Measurements from ENCODE around the gene KCND2. TPM values are rescaled to one million over a fixed set of nuclear protein-coding genes. Genes with fewer than 3 reads are reported as not detected.

The KCND2 gene
- total and polyA plus RNA-seq, 2 of the 8 experiments (the other 6 are each of a cell fraction or from before 2014, with no cell fraction given), result 4.6 to 7.7 TPM

DNA sequence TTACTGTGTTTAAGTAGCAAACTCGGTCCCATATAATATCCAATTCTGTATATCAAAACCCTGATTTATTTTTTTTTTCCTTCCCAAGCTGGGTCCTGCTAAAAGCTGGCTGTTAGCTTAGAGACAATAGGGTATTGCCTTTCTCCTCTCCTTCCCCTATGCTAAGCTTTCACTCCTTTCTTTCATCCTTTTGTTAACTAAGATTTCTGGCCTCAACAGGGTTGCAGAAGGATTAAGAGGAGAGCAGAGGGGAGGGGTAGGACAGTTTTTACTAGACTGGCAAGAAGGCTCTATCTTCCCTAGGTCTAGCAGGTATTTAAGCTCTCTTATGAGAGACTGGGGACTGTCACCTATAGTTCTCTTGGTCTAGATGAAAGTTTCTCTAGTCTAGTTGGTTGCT, 229.2 kb downstream of the KCND2 start:
- Histone ChIP-seq H3K18ac (ENCODE audit: extremely low read depth, low read length) (no peak overlapping the region), H3K9ac (replicated peaks in 1 of 4; ENCODE audit: extremely low read depth in 1 of 4, low read depth in 3 of 4, low read length in 3 of 4) (no peak overlapping the region), H3K23me2 (ENCODE audit: low read depth, low read length) (no peaks in the 10 kb centered on the region), H2AK5ac (ENCODE audit: low read depth, low read length) (no peak overlapping the region), H2BK15ac (ENCODE audit: low read length) (no peak overlapping the region), H3K56ac (replicated peaks; ENCODE audit: insufficient read length, low read depth, low read length) (no peak overlapping the region), H2BK20ac (ENCODE audit: low read length) (no peak overlapping the region), H3K4ac (replicated peaks; ENCODE audit: insufficient read length, low read depth, low read length) (no peak overlapping the region), H3K14ac (ENCODE audit: insufficient read length) (no peak overlapping the region), H2BK12ac (ENCODE audit: low read depth, low read length) (0 out of 2 replicates have a peak overlapping the region, but pooled peaks have one; percentile 3), H4K8ac (ENCODE audit: extremely low read depth, insufficient read depth, low read length) (no peak overlapping the region), H3K4me3 (ENCODE audit: extremely low read depth in 1 of 4, insufficient read depth in 2 of 4, low read depth in 3 of 4, low read length in 4 of 4) (peak overlapping the region in 1 of 4 experiments; percentile 26; a peak in 1 of 8 replicates), H3K79me1 (ENCODE audit: low read depth, low read length) (no peaks in the 10 kb centered on the region), H3K23ac (ENCODE audit: insufficient read length) (no peak overlapping the region), H2BK120ac (replicated peaks; ENCODE audit: low read depth, low read length) (no peak overlapping the region), H4K20me1 (replicated peaks in 1 of 2; ENCODE audit: control insufficient read depth in 1 of 2, insufficient read depth in 2 of 2, low read length in 2 of 2) (no peaks in the 10 kb centered on the region), H3K9me3 (ENCODE audit: insufficient read depth in 2 of 2, low read depth in 1 of 2, low read length in 1 of 2) (no peaks in the 10 kb centered on the region), H3K27ac (ENCODE audit: low read depth, low read length) (no peak overlapping the region), H2BK5ac (ENCODE audit: low read depth, low read length) (no peak overlapping the region), H4K5ac (ENCODE audit: insufficient read length, low read depth, low read length) (no peak overlapping the region), H3K36me3 (ENCODE audit: control insufficient read depth in 2 of 4, insufficient read depth in 4 of 4, low read length in 3 of 4) (no peaks in the 10 kb centered on the region), H3K4me1 (replicated peaks in 1 of 4; ENCODE audit: control insufficient read depth in 3 of 4, insufficient read depth in 4 of 4, low read length in 3 of 4) (peaks cover 3 to 7% (median 5%) of the 10 kb centered on the region in 4 experiments; a peak in 4 of 7 replicates), H4K91ac (replicated peaks; ENCODE audit: insufficient read length, low read length) (no peak overlapping the region), H3K79me2 (ENCODE audit: control insufficient read depth in 1 of 2, insufficient read depth in 2 of 2, low read length in 2 of 2) (no peaks in the 10 kb centered on the region), H3K4me2 (ENCODE audit: insufficient read depth in 1 of 2, low read depth in 2 of 2, low read length in 2 of 2) (peak overlapping the region; percentile 33 to 50; a peak in 2 of 4 replicates), H3K27me3 (replicated peaks in 1 of 4; ENCODE audit: control insufficient read depth in 3 of 4, extremely low read depth in 1 of 4, insufficient read depth in 3 of 4, low read length in 3 of 4) (no peaks in the 10 kb centered on the region), H2AFZ (ENCODE audit: low read length) (no peak overlapping the region)
- ChIA-PET CTCF (ENCODE audit: partially characterized antibody) (interaction anchor here (0.7 to 1.2 kb wide), 2 partner anchors 19 to 26 kb away, joined by 3 read pairs; no protein-coding TSS in a partner anchor), POLR2A (ENCODE audit: partially characterized antibody) (no interaction called here)
- 36% methylated on average over 1 of the region's 1 CpG; no CpG with 5 or more reads in 1 of the 2 experiments for WGBS, 2 experiments (ENCODE audit: extremely low coverage in 1 of 2, insufficient coverage in 1 of 2, insufficient read length in 1 of 2, insufficient replicate concordance in 2 of 2, low coverage in 1 of 2, low lambda C conversion rate in 2 of 2, missing lambda C conversion rate in 1 of 2)
- no peak for DNase-seq (ENCODE audit: low read depth in 1 of 2, low spot score in 2 of 2)
- TF ChIP-seq HDAC6 (IDR thresholded peaks at IDR 0.05; ENCODE audit: low read depth, low read length), result no peak
- no peak for TF ChIP-seq CBX5 (IDR thresholded peaks at IDR 0.05; ENCODE audit: low read depth, low read length)
- no peak for TF ChIP-seq RNF2 (IDR thresholded peaks at IDR 0.05; ENCODE audit: borderline replicate concordance, low read depth, low read length, missing control alignments, poor library complexity, severe bottlenecking)
- peak; percentile 29 for TF ChIP-seq NANOG (IDR thresholded peaks at IDR 0.05; ENCODE audit: insufficient read depth, low read depth, low read length, poor library complexity, severe bottlenecking)
- FAIRE-seq, result peak; percentile 90
